Measurements from ENCODE around the gene COL7A1. TPM values are rescaled to one million over a fixed set of nuclear protein-coding genes. Genes with fewer than 3 reads are reported as not detected.

COL7A1 gene
- total and polyA plus RNA-seq, 2 of the 13 experiments (the other 11 are each of a cell fraction or from before 2014, with no cell fraction given): 2.7 to 11.7 TPM

DNA sequence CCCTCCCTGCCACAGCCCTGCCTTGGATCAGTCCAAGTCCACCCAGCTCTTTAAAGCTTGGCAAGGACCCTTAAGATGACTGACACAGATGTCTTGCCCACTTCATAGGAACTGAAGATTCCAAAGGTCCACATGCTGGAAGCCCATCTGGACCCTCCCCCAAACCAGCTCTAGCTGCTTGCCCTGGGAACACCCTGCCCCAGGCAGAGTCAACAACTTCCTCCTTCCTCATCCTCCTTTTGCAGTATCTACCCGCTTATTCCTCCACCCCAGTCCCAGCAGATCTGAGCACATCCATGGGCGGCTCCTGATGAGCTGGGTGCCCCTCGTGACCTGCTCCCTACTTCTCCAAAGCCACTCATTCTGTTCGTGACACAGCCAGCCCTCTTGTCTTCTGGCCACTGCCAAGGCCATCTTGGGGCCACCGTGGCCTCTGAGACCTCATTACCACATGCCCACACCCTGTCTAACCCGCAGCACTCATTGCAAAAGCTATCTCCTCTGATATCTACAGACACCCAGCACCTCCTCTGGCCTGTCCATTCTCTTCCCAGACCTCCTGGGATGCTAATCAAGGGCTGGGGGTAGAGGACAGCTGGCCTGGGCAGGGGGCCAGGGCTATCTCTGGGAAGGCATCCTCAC, 36.5 kb downstream of the COL7A1 start (continued):
- TF ChIP-seq, protein P1, sequence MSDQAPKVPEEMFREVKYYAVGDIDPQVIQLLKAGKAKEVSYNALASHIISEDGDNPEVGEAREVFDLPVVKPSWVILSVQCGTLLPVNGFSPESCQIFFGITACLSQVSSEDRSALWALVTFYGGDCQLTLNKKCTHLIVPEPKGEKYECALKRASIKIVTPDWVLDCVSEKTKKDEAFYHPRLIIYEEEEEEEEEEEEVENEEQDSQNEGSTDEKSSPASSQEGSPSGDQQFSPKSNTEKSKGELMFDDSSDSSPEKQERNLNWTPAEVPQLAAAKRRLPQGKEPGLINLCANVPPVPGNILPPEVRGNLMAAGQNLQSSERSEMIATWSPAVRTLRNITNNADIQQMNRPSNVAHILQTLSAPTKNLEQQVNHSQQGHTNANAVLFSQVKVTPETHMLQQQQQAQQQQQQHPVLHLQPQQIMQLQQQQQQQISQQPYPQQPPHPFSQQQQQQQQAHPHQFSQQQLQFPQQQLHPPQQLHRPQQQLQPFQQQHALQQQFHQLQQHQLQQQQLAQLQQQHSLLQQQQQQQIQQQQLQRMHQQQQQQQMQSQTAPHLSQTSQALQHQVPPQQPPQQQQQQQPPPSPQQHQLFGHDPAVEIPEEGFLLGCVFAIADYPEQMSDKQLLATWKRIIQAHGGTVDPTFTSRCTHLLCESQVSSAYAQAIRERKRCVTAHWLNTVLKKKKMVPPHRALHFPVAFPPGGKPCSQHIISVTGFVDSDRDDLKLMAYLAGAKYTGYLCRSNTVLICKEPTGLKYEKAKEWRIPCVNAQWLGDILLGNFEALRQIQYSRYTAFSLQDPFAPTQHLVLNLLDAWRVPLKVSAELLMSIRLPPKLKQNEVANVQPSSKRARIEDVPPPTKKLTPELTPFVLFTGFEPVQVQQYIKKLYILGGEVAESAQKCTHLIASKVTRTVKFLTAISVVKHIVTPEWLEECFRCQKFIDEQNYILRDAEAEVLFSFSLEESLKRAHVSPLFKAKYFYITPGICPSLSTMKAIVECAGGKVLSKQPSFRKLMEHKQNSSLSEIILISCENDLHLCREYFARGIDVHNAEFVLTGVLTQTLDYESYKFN (CRISPR knock-in tag; conservative IDR thresholded peaks at IDR 0.05): peak; percentile 33; the same call in 1 of the 2 replicates
- TF ChIP-seq, protein P2, sequence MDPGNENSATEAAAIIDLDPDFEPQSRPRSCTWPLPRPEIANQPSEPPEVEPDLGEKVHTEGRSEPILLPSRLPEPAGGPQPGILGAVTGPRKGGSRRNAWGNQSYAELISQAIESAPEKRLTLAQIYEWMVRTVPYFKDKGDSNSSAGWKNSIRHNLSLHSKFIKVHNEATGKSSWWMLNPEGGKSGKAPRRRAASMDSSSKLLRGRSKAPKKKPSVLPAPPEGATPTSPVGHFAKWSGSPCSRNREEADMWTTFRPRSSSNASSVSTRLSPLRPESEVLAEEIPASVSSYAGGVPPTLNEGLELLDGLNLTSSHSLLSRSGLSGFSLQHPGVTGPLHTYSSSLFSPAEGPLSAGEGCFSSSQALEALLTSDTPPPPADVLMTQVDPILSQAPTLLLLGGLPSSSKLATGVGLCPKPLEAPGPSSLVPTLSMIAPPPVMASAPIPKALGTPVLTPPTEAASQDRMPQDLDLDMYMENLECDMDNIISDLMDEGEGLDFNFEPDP (CRISPR knock-in tag; conservative IDR thresholded peaks at IDR 0.05): 0 out of 2 replicates have a peak, but pooled peaks have one; percentile 80
- TF ChIP-seq, protein P3, sequence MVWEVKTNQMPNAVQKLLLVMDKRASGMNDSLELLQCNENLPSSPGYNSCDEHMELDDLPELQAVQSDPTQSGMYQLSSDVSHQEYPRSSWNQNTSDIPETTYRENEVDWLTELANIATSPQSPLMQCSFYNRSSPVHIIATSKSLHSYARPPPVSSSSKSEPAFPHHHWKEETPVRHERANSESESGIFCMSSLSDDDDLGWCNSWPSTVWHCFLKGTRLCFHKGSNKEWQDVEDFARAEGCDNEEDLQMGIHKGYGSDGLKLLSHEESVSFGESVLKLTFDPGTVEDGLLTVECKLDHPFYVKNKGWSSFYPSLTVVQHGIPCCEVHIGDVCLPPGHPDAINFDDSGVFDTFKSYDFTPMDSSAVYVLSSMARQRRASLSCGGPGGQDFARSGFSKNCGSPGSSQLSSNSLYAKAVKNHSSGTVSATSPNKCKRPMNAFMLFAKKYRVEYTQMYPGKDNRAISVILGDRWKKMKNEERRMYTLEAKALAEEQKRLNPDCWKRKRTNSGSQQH (CRISPR knock-in tag; IDR thresholded peaks at IDR 0.05; ENCODE audit: low read depth): 0 out of 2 replicates have a peak, but pooled peaks have one; percentile 61
- TF ChIP-seq, protein P4, sequence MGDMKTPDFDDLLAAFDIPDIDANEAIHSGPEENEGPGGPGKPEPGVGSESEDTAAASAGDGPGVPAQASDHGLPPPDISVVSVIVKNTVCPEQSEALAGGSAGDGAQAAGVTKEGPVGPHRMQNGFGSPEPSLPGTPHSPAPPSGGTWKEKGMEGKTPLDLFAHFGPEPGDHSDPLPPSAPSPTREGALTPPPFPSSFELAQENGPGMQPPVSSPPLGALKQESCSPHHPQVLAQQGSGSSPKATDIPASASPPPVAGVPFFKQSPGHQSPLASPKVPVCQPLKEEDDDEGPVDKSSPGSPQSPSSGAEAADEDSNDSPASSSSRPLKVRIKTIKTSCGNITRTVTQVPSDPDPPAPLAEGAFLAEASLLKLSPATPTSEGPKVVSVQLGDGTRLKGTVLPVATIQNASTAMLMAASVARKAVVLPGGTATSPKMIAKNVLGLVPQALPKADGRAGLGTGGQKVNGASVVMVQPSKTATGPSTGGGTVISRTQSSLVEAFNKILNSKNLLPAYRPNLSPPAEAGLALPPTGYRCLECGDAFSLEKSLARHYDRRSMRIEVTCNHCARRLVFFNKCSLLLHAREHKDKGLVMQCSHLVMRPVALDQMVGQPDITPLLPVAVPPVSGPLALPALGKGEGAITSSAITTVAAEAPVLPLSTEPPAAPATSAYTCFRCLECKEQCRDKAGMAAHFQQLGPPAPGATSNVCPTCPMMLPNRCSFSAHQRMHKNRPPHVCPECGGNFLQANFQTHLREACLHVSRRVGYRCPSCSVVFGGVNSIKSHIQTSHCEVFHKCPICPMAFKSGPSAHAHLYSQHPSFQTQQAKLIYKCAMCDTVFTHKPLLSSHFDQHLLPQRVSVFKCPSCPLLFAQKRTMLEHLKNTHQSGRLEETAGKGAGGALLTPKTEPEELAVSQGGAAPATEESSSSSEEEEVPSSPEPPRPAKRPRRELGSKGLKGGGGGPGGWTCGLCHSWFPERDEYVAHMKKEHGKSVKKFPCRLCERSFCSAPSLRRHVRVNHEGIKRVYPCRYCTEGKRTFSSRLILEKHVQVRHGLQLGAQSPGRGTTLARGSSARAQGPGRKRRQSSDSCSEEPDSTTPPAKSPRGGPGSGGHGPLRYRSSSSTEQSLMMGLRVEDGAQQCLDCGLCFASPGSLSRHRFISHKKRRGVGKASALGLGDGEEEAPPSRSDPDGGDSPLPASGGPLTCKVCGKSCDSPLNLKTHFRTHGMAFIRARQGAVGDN (CRISPR knock-in tag; IDR thresholded peaks at IDR 0.05): peak; percentile 44
- TF ChIP-seq ARNT (IDR thresholded peaks at IDR 0.05) (no peak), CEBPB (IDR thresholded peaks at IDR 0.05; ENCODE audit: borderline replicate concordance, low read depth, low read length) (no peak), ZNF607 (CRISPR knock-in tag; IDR thresholded peaks at IDR 0.05; ENCODE audit: borderline replicate concordance) (peak; percentile 29; the same call in 1 of the 2 replicates), ZNF33B (CRISPR knock-in tag; IDR thresholded peaks at IDR 0.05) (no peak), ZNF317 (CRISPR knock-in tag; IDR thresholded peaks at IDR 0.05) (0 out of 2 replicates have a peak, but pooled peaks have one; percentile 35), ZFYVE20 (CRISPR knock-in tag; IDR thresholded peaks at IDR 0.05; ENCODE audit: borderline replicate concordance, low read depth) (no peak), FOXC1 (CRISPR knock-in tag; IDR thresholded peaks at IDR 0.05; ENCODE audit: borderline replicate concordance) (0 out of 2 replicates have a peak, but pooled peaks have one; percentile 31), SRSF1 (optimal IDR thresholded peaks at IDR 0.05; ENCODE audit: low read depth, low read length) (no peak)
- TF ChIP-seq, protein P5, sequence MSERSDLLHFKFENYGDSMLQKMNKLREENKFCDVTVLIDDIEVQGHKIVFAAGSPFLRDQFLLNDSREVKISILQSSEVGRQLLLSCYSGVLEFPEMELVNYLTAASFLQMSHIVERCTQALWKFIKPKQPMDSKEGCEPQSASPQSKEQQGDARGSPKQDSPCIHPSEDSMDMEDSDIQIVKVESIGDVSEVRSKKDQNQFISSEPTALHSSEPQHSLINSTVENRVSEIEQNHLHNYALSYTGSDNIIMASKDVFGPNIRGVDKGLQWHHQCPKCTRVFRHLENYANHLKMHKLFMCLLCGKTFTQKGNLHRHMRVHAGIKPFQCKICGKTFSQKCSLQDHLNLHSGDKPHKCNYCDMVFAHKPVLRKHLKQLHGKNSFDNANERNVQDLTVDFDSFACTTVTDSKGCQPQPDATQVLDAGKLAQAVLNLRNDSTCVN (CRISPR knock-in tag; IDR thresholded peaks at IDR 0.05; ENCODE audit: borderline replicate concordance): 0 out of 2 replicates have a peak, but pooled peaks have one; percentile 7

Measured in HepG2 (cell line).